ENCODE data around the gene SYT9.

DNA sequence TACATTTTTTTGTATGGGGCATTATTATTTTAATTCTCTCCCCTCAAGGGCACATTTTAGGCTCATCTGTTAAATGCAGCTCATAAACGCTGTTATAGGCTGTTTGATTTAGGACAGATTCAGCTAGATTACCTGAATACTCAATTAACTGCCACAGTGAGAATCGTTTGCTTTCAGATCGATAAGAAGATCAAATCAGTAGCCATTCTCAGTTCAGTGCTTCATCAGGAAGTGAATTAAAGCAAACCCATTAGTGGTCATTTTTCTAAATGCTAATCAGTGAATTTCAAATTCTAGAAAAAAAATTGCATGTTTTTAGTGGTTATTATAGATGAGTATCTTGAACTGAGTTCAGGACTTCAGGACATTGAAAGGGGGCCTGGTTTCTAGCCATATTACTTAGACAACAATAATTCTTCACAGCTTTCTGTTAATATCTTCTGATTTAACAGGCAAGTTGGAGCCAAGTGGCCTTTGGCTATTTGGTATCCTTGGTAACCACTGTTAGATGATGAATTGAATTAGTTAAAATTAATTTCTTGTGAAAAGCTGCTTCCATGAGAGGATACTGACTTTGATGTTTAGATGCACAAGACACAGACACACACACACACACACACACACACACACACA, 18.6 kb downstream of the SYT9 start:
- no peak for TF ChIP-seq POLR2A (IDR thresholded peaks at IDR 0.05)
- TF ChIP-seq, protein P1, sequence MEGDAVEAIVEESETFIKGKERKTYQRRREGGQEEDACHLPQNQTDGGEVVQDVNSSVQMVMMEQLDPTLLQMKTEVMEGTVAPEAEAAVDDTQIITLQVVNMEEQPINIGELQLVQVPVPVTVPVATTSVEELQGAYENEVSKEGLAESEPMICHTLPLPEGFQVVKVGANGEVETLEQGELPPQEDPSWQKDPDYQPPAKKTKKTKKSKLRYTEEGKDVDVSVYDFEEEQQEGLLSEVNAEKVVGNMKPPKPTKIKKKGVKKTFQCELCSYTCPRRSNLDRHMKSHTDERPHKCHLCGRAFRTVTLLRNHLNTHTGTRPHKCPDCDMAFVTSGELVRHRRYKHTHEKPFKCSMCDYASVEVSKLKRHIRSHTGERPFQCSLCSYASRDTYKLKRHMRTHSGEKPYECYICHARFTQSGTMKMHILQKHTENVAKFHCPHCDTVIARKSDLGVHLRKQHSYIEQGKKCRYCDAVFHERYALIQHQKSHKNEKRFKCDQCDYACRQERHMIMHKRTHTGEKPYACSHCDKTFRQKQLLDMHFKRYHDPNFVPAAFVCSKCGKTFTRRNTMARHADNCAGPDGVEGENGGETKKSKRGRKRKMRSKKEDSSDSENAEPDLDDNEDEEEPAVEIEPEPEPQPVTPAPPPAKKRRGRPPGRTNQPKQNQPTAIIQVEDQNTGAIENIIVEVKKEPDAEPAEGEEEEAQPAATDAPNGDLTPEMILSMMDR (IDR thresholded peaks at IDR 0.05), result no peak
- no peak for TF ChIP-seq POLR2AphosphoS5 (IDR thresholded peaks at IDR 0.05)

All from stomach (tissue), 4 donors.